Measurements from ENCODE around the gene CELF4.

The CELF4 gene

GRCh38 chr18:37419315-37419714, 146.3 kb downstream of the CELF4 start:
- CTCF ChIA-PET: interaction anchor here (1.0 kb wide), 1 partner anchor 32 kb away, joined by 3 read pairs; no protein-coding TSS in a partner anchor
- no peak for DNase-seq (ENCODE audit: low read depth, low spot score)
- TF ChIP-seq CTCF (IDR thresholded peaks at IDR 0.05; ENCODE audit: insufficient read depth, low read length, missing control alignments): no peak
- no peak overlapping the region for H3K4me3 ChIP-seq (ENCODE audit: low read depth, low read length)
- POLR2A ChIA-PET: no interaction called here

- CTCF ChIA-PET: no interaction called here
Observed at GRCh38 chr18:37414816-37415215, 150.8 kb downstream of the CELF4 start.

GRCh38 chr18:37412829-37413228, 152.8 kb downstream of the CELF4 start:
- ChIA-PET CTCF (no interaction called here), POLR2A (no interaction called here)
- TF ChIP-seq CTCF (IDR thresholded peaks at IDR 0.05; ENCODE audit: insufficient read depth, low read length, missing control alignments): no peak

More at GRCh38 chr18:37414816-37415215, 150.8 kb downstream of the CELF4 start:
- POLR2A ChIA-PET: no interaction called here
- no peak for TF ChIP-seq CTCF (IDR thresholded peaks at IDR 0.05; ENCODE audit: insufficient read depth, low read length, missing control alignments)
- no peak overlapping the region for H3K4me3 ChIP-seq (ENCODE audit: low read depth, low read length)
- no peak for DNase-seq (ENCODE audit: low read depth, low spot score)

GRCh38 chr18:37412333-37412732, 153.3 kb downstream of the CELF4 start:
- no peak for TF ChIP-seq CTCF (IDR thresholded peaks at IDR 0.05; ENCODE audit: insufficient read depth, low read length, missing control alignments)
- H3K4me3 ChIP-seq (ENCODE audit: low read depth, low read length): no peak overlapping the region
- no peak for DNase-seq (ENCODE audit: low read depth, low spot score)
- ChIA-PET POLR2A (no interaction called here), CTCF (no interaction called here)

More at GRCh38 chr18:37412829-37413228, 152.8 kb downstream of the CELF4 start:
- DNase-seq (ENCODE audit: low read depth, low spot score): no peak
- no peak overlapping the region for H3K4me3 ChIP-seq (ENCODE audit: low read depth, low read length)

- CTCF ChIA-PET: no interaction called here
- POLR2A ChIA-PET: no interaction called here
- no peak overlapping the region for H3K4me3 ChIP-seq (ENCODE audit: low read depth, low read length)
- no peak for TF ChIP-seq CTCF (IDR thresholded peaks at IDR 0.05; ENCODE audit: insufficient read depth, low read length, missing control alignments)
- DNase-seq (ENCODE audit: low read depth, low spot score): no peak
Observed at GRCh38 chr18:37409878-37410277, 155.7 kb downstream of the CELF4 start.

GRCh38 chr18:37408676-37409265, 156.8 kb downstream of the CELF4 start:
- no peak for TF ChIP-seq CTCF (IDR thresholded peaks at IDR 0.05; ENCODE audit: insufficient read depth, low read length, missing control alignments)
- ChIA-PET CTCF (interaction anchor here (1.5 kb wide), 2 partner anchors 34 to 35 kb away, joined by 3 read pairs; no protein-coding TSS in a partner anchor), POLR2A (no interaction called here)
- H3K4me3 ChIP-seq (ENCODE audit: low read depth, low read length): no peak overlapping the region
- DNase-seq (ENCODE audit: low read depth, low spot score): no peak

Data from AG04449 (cell line).